Stimulated activated CD4-positive, alpha-beta T cell treated with anti-CD3 and anti-CD28 coated beads, Interleukin-1b, Interleukin-23, amount 100 ng/mL, for 24 hours (primary cell): Measurements from ENCODE around the gene ATP2B3.

ENCODE experiments used
- DNase-seq, 4 experiments: peaks; one replicate each; pipeline ENCODE4 v3.0.0-alpha.2; 2020; ENCODE audit warnings: low read depth in 4 of 4, low spot score in 1 of 4

ATP2B3 gene

DNA sequence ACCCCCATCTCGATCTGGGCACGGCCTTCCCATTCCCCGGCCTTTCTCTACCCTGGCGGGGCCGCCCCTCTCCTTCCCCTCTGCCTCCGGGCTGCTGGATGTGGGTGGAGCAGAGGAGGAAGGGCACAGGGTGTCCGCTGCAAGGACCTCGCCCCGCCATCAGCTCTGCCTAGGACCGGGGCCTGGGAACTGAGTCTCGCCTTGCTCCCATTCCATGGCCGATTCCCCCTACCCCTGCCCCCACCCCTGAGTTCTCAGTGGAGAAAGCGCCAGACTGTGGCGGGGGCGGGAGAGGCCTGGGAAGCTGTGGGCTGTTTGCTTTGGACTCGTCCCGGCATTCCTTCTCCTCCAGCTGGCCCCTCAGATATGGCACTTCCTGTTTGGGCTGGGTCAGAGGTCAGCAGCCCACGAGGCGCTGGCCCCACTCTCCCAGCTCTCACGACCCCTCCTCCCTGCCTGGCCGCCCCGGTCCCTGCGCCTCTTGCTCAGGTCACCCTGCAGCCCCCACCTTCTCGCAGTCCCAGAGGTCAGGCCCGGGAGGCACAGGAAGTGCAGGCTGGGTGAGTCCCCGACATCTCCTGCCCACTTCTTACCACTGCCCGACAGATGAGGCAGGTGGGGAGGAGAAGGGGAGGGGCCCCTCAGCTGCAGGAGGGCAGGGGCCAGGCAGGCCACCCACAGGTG, 29.1 kb upstream of the ATP2B3 start:
- no peak for DNase-seq

- no peak for DNase-seq
Measured at GRCh38 chrX:153490217-153490930, 27.1 kb upstream of the ATP2B3 start.

DNA sequence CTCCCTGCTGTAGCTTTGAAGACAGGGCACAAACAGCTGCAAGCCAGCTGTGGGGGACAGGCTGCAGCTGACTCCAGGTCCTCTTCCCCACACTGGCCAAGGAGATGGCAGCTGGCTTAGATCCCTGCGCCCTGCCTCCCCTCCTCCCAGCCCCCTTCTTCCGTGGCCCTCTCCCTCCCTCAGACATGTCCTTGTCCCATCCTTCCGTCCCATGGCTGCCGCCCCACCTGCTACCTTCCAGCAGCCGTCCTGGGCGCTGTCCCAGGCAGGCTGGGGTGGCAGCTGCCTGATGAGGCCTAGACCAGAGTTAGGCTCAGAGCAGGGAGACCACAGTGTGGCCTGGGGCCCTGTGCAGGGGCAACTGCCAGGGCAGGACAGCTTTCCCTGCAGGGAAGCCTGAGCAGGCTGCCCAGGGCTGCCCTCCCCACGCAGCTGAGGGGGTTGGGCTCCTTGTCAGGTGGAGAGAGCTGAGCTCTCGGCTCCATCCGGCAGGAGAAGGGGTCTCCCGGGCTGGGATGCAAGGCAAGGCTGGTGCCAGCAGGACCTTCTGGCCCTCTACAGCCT, 26.0 kb upstream of the ATP2B3 start:
- DNase-seq, result no peak

- no peak for DNase-seq
Measured at GRCh38 chrX:153491918-153492317, 25.5 kb upstream of the ATP2B3 start.

DNA sequence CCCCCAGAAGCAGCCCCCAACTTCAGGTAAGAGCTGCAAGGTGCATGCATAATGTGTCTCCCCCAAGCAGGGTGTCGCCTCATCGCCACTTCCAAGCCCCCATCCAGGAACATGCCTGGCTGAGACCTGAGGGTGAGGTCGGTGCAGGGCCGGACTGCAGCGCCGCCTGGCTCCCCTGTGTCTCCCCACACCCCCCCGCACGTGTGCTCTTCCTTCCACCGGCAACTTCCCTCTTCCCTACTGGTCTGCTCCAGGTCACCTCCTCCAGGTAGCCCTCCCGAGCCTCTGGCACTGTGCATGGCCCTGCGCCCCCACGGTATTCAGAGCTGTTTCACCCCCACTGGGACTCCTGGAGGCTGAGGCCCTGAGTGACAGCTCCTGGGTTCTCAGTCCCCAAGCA, 24.9 kb upstream of the ATP2B3 start:
- DNase-seq, result no peak

GRCh38 chrX:153493085-153493484, 24.4 kb upstream of the ATP2B3 start:
- no peak for DNase-seq

DNA sequence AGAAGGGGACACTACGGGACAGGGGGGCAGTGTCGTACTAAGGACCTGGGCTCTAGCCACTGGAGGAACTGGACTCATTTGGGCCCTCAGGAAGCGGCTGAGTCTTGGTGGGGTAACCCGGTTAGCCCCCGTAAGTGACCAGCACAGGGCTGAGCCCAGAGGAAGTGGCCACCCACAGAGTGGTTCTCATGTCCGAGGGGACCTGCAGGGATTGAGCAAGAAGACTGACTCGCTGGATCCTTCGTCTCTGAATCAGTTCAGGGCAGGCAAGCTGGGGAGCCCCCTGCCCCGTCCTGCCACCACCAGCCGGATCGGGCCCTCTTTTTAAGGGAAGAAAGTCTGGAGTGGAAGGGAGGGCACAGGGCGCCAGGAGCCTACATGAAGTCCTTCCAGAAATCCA, 23.4 kb upstream of the ATP2B3 start:
- no peak for DNase-seq

- no peak for DNase-seq
Measured at GRCh38 chrX:153494541-153495361, 22.7 kb upstream of the ATP2B3 start, which contains the start of gene BGN. Gene BGN, plus strand, starts transcription at chrX:153494980. Its CDS starts 9,652 bp downstream, at chrX:153504632.

DNA sequence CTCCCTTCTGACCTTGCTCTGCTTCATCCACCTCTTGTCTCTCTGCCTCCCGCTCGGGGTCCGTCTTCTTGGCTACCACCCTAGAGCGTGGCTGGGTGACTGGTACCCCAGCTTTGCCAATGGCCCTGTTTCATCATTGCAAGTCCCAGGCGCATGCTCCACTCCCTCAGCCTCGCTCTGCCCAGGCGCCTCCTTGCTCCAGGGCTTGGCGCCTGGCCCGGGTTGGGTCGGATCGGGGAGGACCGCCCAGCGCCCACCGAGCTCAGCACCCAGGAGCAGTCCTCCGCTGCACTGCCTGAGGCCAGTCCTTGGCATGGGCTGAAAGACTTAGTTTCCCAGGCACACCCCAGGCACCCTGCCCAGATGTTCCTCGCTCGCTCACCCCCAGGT, 22.1 kb upstream of the ATP2B3 start:
- DNase-seq, result no peak

- DNase-seq, result no peak
Measured at GRCh38 chrX:153495903-153496589, 21.4 kb upstream of the ATP2B3 start.

DNA sequence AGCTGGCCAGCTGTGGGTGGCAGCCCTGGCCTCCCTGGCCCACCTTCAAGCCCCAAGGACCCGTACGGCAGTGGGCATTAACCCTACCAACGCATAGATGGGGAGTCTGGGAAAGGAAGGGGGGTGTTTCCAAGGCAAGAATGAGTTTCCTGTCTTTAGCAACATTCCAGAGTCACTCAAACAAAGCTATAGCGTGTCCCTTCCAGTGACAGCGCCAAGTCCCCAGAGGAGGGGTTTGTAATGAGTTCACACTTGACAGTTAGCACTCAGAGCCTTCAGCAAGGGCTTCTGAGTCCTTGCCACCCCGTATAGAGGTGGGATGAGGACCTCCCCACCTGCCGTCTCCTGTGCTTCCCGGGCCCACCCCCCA, 20.9 kb upstream of the ATP2B3 start:
- DNase-seq, result no peak

- no peak for DNase-seq
Measured at GRCh38 chrX:153498453-153498852, 19.0 kb upstream of the ATP2B3 start.

GRCh38 chrX:153499341-153499740, 18.1 kb upstream of the ATP2B3 start:
- no peak for DNase-seq

- DNase-seq, result no peak
Measured at GRCh38 chrX:153499876-153500275, 17.6 kb upstream of the ATP2B3 start.

GRCh38 chrX:153500676-153501280, 16.7 kb upstream of the ATP2B3 start:
- no peak for DNase-seq

- DNase-seq, result no peak
Measured at GRCh38 chrX:153501530-153501929, 15.9 kb upstream of the ATP2B3 start.

DNA sequence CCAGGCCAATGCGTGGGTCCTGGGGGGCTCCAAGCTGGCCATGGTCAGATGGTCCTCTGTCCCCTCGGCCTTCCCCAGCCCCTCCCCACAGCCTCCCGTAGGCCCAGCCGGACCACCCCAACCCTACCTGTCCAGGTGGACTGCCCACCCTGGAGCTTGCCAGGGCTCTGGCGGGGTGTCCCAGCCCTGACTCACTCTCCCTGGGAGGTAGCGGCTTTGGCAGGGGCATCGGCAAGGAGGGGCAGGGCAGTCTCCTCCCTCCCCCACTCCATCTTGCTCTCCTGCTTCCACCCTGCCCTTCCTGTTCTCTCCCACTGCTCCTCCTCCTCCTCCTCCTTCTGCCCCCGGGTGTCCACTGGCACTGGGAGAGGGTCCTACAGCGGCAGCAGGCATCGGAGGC, 15.3 kb upstream of the ATP2B3 start:
- no peak for DNase-seq

DNA sequence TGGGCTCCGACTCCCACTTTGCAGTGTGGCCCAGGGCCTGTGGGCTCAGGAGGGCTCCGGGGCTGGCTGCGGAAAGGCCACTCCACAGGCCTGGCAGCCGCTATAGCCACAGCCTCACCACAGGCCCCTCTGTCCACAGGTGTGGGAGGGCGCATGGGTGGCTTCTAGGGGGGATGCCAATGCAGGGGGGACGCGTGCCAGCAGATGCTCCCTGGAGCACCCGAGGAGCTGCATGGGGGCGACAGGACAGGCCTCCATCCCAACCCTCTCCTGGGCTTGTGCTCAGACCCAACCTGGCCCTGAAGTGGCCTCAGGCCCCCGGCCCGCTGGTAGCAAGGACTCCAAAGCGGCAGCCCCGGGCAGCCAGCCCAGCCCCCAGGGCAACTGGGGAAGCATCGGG, 14.6 kb upstream of the ATP2B3 start:
- DNase-seq, result no peak

DNA sequence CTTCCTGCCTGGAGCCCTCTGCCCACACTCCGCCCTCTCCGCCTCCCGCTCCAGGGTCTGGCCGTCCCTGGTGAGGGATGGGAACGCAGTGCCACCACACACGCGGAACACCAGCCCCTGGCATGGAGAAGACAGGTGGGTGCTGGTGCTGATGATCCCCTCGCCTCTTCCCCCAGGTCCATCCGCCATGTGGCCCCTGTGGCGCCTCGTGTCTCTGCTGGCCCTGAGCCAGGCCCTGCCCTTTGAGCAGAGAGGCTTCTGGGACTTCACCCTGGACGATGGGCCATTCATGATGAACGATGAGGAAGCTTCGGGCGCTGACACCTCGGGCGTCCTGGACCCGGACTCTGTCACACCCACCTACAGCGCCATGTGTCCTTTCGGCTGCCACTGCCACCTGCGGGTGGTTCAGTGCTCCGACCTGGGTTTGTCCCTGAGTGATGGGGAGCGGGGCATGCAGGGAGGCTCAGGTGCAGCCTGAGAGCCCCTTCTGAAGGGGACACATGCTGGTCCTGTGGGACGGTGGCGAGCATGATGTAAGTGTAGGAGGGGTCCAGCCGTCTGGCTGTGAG, 12.9 kb upstream of the ATP2B3 start:
- no peak for DNase-seq

GRCh38 chrX:153505361-153505760, 12.1 kb upstream of the ATP2B3 start:
- no peak for DNase-seq
